ENCODE measurements around the gene EFHC2. TPM values are rescaled to one million over a fixed set of nuclear protein-coding genes. Genes with fewer than 3 reads are reported as not detected.

Gene EFHC2
- total RNA-seq, 1 donor from 2014 or later: 0.77 TPM

- TF ChIP-seq CTCF (conservative IDR thresholded peaks at IDR 0.05): no peak
- H3K36me3 Mint-ChIP-seq (ENCODE audit: low read depth): no peaks in the 10 kb centered on the region
- peaks cover 9% of the 10 kb centered on the region for H3K9me3 Mint-ChIP-seq
- no peak overlapping the region for H3K27ac Mint-ChIP-seq (ENCODE audit: unreplicated experiment)
- no peak overlapping the region for H3K4me3 Mint-ChIP-seq
- DNase-seq (ENCODE audit: low read depth, low spot score): no peak
- H3K4me1 Mint-ChIP-seq: no peaks in the 10 kb centered on the region
- no peaks in the 10 kb centered on the region for H3K27me3 Mint-ChIP-seq (ENCODE audit: low read depth)
Measured at GRCh38 chrX:44130189-44130588, 213.3 kb downstream of the EFHC2 start.

GRCh38 chrX:44113337-44113736, 230.1 kb downstream of the EFHC2 start:
- TF ChIP-seq CTCF (conservative IDR thresholded peaks at IDR 0.05): no peak
- Mint-ChIP-seq H3K9me3 (peaks cover 4% of the 10 kb centered on the region), H3K27me3 (ENCODE audit: low read depth) (no peaks in the 10 kb centered on the region), H3K27ac (ENCODE audit: unreplicated experiment) (peak overlapping the region; percentile 43), H3K36me3 (ENCODE audit: low read depth) (no peaks in the 10 kb centered on the region), H3K4me3 (no peak overlapping the region), H3K4me1 (no peaks in the 10 kb centered on the region)
- DNase-seq (ENCODE audit: low read depth, low spot score): no peak

GRCh38 chrX:44106864-44107263, 236.6 kb downstream of the EFHC2 start:
- Mint-ChIP-seq H3K4me1 (no peaks in the 10 kb centered on the region), H3K9me3 (peaks cover 19% of the 10 kb centered on the region), H3K27ac (ENCODE audit: unreplicated experiment) (no peak overlapping the region), H3K27me3 (ENCODE audit: low read depth) (no peaks in the 10 kb centered on the region), H3K36me3 (ENCODE audit: low read depth) (peaks cover 4% of the 10 kb centered on the region), H3K4me3 (no peak overlapping the region)
- no peak for TF ChIP-seq CTCF (conservative IDR thresholded peaks at IDR 0.05)
- no peak for DNase-seq (ENCODE audit: low read depth, low spot score)

- no peak for TF ChIP-seq CTCF (conservative IDR thresholded peaks at IDR 0.05)
- DNase-seq (ENCODE audit: low read depth, low spot score): no peak
- Mint-ChIP-seq H3K4me3 (no peak overlapping the region), H3K9me3 (peaks cover 18% of the 10 kb centered on the region), H3K36me3 (ENCODE audit: low read depth) (peaks cover 4% of the 10 kb centered on the region), H3K27me3 (ENCODE audit: low read depth) (no peaks in the 10 kb centered on the region), H3K4me1 (no peaks in the 10 kb centered on the region), H3K27ac (ENCODE audit: unreplicated experiment) (no peak overlapping the region)
Measured at GRCh38 chrX:44105228-44105913, 238.1 kb downstream of the EFHC2 start.

- Mint-ChIP-seq H3K9me3 (peaks cover 17% of the 10 kb centered on the region), H3K27me3 (ENCODE audit: low read depth) (no peaks in the 10 kb centered on the region), H3K4me3 (no peak overlapping the region), H3K27ac (ENCODE audit: unreplicated experiment) (no peak overlapping the region), H3K4me1 (no peaks in the 10 kb centered on the region), H3K36me3 (ENCODE audit: low read depth) (peaks cover 4% of the 10 kb centered on the region)
- DNase-seq (ENCODE audit: low read depth, low spot score): no peak
- TF ChIP-seq CTCF (conservative IDR thresholded peaks at IDR 0.05): no peak
Measured at GRCh38 chrX:44104699-44105098, 238.8 kb downstream of the EFHC2 start.
